Activated B cell treated with CpG ODN at 0.5 μM for 24 hours (primary cell): ENCODE data around the gene MORC1. TPM values are rescaled to one million over a fixed set of nuclear protein-coding genes. Genes with fewer than 3 reads are reported as not detected.

ENCODE experiments used
- ATAC-seq: fragments of 200-7000 bp; cut with Tn5 transposase; one replicate; pipeline ENCODE4 v1.10.0; 2021; ENCODE audit warnings: low read depth, mild to moderate bottlenecking, moderate library complexity
- CTCF ChIA-PET: fragments of 350-600 bp; sonication (Branson Sonifier 250); formaldehyde crosslinking; loops from one replicate; lab custom pipeline; 2021; ENCODE audit warnings: antibody characterized with exemption; lab: Charles Lee
- POLR2A ChIA-PET: fragments of 350-600 bp; sonication (Branson Sonifier 250); formaldehyde crosslinking; loops from one replicate; lab custom pipeline; 2021; ENCODE audit warnings: antibody characterized with exemption; lab: Charles Lee
- DNase-seq: peaks from one replicate; pipeline ENCODE4 v3.0.0; 2022
- H3K27ac Mint-ChIP-seq: one replicate; pipeline ENCODE4 v1.8.0; 2020; ENCODE audit warnings: mixed read lengths
- H3K27me3 Mint-ChIP-seq: one replicate; pipeline ENCODE4 v1.8.0; 2021; ENCODE audit warnings: mixed read lengths
- H3K36me3 Mint-ChIP-seq: one replicate; pipeline ENCODE4 v1.8.0; 2021; ENCODE audit warnings: low read depth, mixed read lengths
- H3K4me1 Mint-ChIP-seq: one replicate; pipeline ENCODE4 v1.8.0; 2021; ENCODE audit warnings: mixed read lengths
- H3K4me3 Mint-ChIP-seq: one replicate; pipeline ENCODE4 v1.8.0; 2020; ENCODE audit warnings: mild to moderate bottlenecking, mixed read lengths
- H3K9me3 Mint-ChIP-seq: one replicate; pipeline ENCODE4 v1.8.0; 2020; ENCODE audit warnings: mixed read lengths
- CTCF ChIP-seq: fragments of 200-600 bp; IDR thresholded peaks from one replicate; pipeline ENCODE4 v1.8.0; 2022; ENCODE audit warnings: antibody characterized with exemption, mild to moderate bottlenecking
- intact Hi-C: fragments of 100-400 bp; cut with micrococcal nuclease; formaldehyde crosslinking; loops from one replicate; pipeline ENCODE4 v1.15.1; 2024
- total RNA-seq: library from RNA; stranded (reverse); gene quantifications from 2 replicates; pipeline ENCODE4 v1.2.3, GENCODE V29; 2022

The MORC1 gene
- total RNA-seq, 1 donor from 2014 or later: not detected

- peaks cover 10% of the 10 kb centered on the region for H3K4me1 Mint-ChIP-seq
- H3K9me3 Mint-ChIP-seq: peaks cover 3% of the 10 kb centered on the region
- no peak overlapping the region for H3K27ac Mint-ChIP-seq
- ChIA-PET CTCF (no interaction called here), POLR2A (no interaction called here)
- ATAC-seq (no peak), DNase-seq (no peak)
- no peaks in the 10 kb centered on the region for H3K36me3 Mint-ChIP-seq
- H3K4me3 Mint-ChIP-seq: no peak overlapping the region
- intact Hi-C loops: no loop called here
- TF ChIP-seq CTCF: no peak
- no peaks in the 10 kb centered on the region for H3K27me3 Mint-ChIP-seq
Measured at GRCh38 chr3:109125902-109126301, 8.0 kb upstream of the MORC1 start.

- Mint-ChIP-seq H3K27ac (no peak overlapping the region), H3K27me3 (no peaks in the 10 kb centered on the region), H3K36me3 (no peaks in the 10 kb centered on the region), H3K4me1 (peaks cover 10% of the 10 kb centered on the region), H3K9me3 (no peaks in the 10 kb centered on the region), H3K4me3 (no peak overlapping the region)
- intact Hi-C loops: no loop called here
- ChIA-PET POLR2A (no interaction called here), CTCF (no interaction called here)
- ATAC-seq: no peak
- DNase-seq: no peak
- no peak for TF ChIP-seq CTCF
Measured at GRCh38 chr3:109122690-109123089, 4.8 kb upstream of the MORC1 start.

- no peaks in the 10 kb centered on the region for H3K9me3 Mint-ChIP-seq
- H3K4me1 Mint-ChIP-seq: peaks cover 10% of the 10 kb centered on the region
- DNase-seq (no peak), ATAC-seq (no peak)
- TF ChIP-seq CTCF: no peak
- intact Hi-C loops: no loop called here
- no peak overlapping the region for H3K4me3 Mint-ChIP-seq
- ChIA-PET CTCF (no interaction called here), POLR2A (no interaction called here)
- H3K27me3 Mint-ChIP-seq: no peaks in the 10 kb centered on the region
- no peak overlapping the region for H3K27ac Mint-ChIP-seq
- no peaks in the 10 kb centered on the region for H3K36me3 Mint-ChIP-seq
Measured at GRCh38 chr3:109118584-109118983, 650 bp upstream of the MORC1 start.

- Mint-ChIP-seq H3K27ac (no peak overlapping the region), H3K4me3 (no peak overlapping the region), H3K9me3 (no peaks in the 10 kb centered on the region), H3K4me1 (no peaks in the 10 kb centered on the region), H3K36me3 (no peaks in the 10 kb centered on the region), H3K27me3 (no peaks in the 10 kb centered on the region)
- ChIA-PET POLR2A (no interaction called here), CTCF (no interaction called here)
- no peak for TF ChIP-seq CTCF
- no peak for DNase-seq
- intact Hi-C loops: no loop called here
- no peak for ATAC-seq
Measured at GRCh38 chr3:109116031-109116430, 1.9 kb downstream of the MORC1 start.

GRCh38 chr3:109115451-109115850, 2.5 kb downstream of the MORC1 start:
- Mint-ChIP-seq H3K27ac (no peak overlapping the region), H3K4me1 (no peaks in the 10 kb centered on the region), H3K36me3 (no peaks in the 10 kb centered on the region), H3K4me3 (no peak overlapping the region), H3K27me3 (no peaks in the 10 kb centered on the region), H3K9me3 (no peaks in the 10 kb centered on the region)
- no peak for TF ChIP-seq CTCF
- ChIA-PET POLR2A (no interaction called here), CTCF (no interaction called here)
- ATAC-seq: no peak
- no peak for DNase-seq
- intact Hi-C loops: no loop called here
